ENCODE data around the gene SRRM5.
"Not testable (repeated sequence)": the region's sequence is repeated elsewhere in the genome, so short reads cannot be mapped to it uniquely, and the experiment has no call there.

The SRRM5 gene

GRCh38 chr19:43640424-43640757 is 28.5 kb downstream of the SRRM5 start:
- no peak for DNase-seq

GRCh38 chr19:43641333-43641732 is 29.4 kb downstream of the SRRM5 start:
- DNase-seq, result no peak

- no peak for DNase-seq
Measured at GRCh38 chr19:43642531-43642930, 30.6 kb downstream of the SRRM5 start.

GRCh38 chr19:43643326-43643725 is 31.4 kb downstream of the SRRM5 start:
- peak; percentile 26 for DNase-seq

- DNase-seq, result no peak
Measured at GRCh38 chr19:43644181-43644580, 32.3 kb downstream of the SRRM5 start.

GRCh38 chr19:43648633-43649032 is 36.7 kb downstream of the SRRM5 start:
- DNase-seq, result no peak

GRCh38 chr19:43649514-43649913 is 37.6 kb downstream of the SRRM5 start:
- no peak for DNase-seq

- not testable (repeated sequence) for DNase-seq
Measured at GRCh38 chr19:43650276-43650675, 38.4 kb downstream of the SRRM5 start.

GRCh38 chr19:43651758-43652545 is 40.1 kb downstream of the SRRM5 start:
- DNase-seq, result no peak

- no peak for DNase-seq
Measured at GRCh38 chr19:43652546-43652874, 40.6 kb downstream of the SRRM5 start.

- no peak for DNase-seq
Measured at GRCh38 chr19:43656436-43656835, 44.5 kb downstream of the SRRM5 start.

GRCh38 chr19:43658001-43658400 is 46.1 kb downstream of the SRRM5 start:
- no peak for DNase-seq

- no peak for DNase-seq
Measured at GRCh38 chr19:43658494-43658893, 46.6 kb downstream of the SRRM5 start.

GRCh38 chr19:43660301-43660970 is 48.5 kb downstream of the SRRM5 start:
- DNase-seq, result no peak

GRCh38 chr19:43660971-43661360 is 49.1 kb downstream of the SRRM5 start:
- DNase-seq, result no peak

GRCh38 chr19:43662487-43662886 is 50.6 kb downstream of the SRRM5 start:
- DNase-seq, result no peak

- DNase-seq, result no peak
Measured at GRCh38 chr19:43664018-43664417, 52.1 kb downstream of the SRRM5 start.

All from NCI-H2081 treated with DMSO at 0.1 percent for 48 hours (cell line).